GM23338 (cell line): ENCODE data around the gene FCRL1.

ENCODE experiments used
- CTCF ChIP-seq, 2 experiments: fragments of 200-600 bp in 1 of 2; sonication (generic) in 1 of 2; conservative IDR thresholded peaks; 2 replicates each; pipeline versions ENCODE4 v1.5.1 to v1.6.1; 2016 to 2017; ENCODE audit warnings: antibody characterized with exemption in 2 of 2, low read depth in 2 of 2, mild to moderate bottlenecking in 2 of 2, moderate library complexity in 1 of 2
- EZH2 ChIP-seq: fragments of 200-600 bp; sonication (generic); IDR thresholded peaks from one replicate; pipeline ENCODE4 v1.8.0; 2017; ENCODE audit warnings: antibody characterized with exemption, mild to moderate bottlenecking, low read depth; ENCODE audit not compliant: unreplicated experiment
- EZH2phosphoT487 ChIP-seq: fragments of 200-600 bp; sonication (generic); IDR thresholded peaks from one replicate; pipeline ENCODE4 v1.8.1; 2018; ENCODE audit warnings: antibody characterized with exemption; ENCODE audit not compliant: unreplicated experiment
- JUNB ChIP-seq: IDR thresholded peaks from one replicate; pipeline ENCODE4 v1.6.1; 2016; ENCODE audit warnings: antibody characterized with exemption; ENCODE audit not compliant: unreplicated experiment
- NANOG ChIP-seq: IDR thresholded peaks from 2 replicates; pipeline ENCODE4 v1.6.1; 2016; ENCODE audit warnings: antibody characterized with exemption, borderline replicate concordance
- POLR2AphosphoS5 ChIP-seq: IDR thresholded peaks from 2 replicates; pipeline ENCODE4 v1.6.1; 2016; ENCODE audit warnings: antibody characterized with exemption, low read depth
- REST ChIP-seq: IDR thresholded peaks from one replicate; pipeline ENCODE4 v1.6.1; 2018; ENCODE audit warnings: antibody characterized with exemption; ENCODE audit not compliant: unreplicated experiment
- ZNF114 ChIP-seq: fragments of 250-450 bp; sonication (Bioruptor Pico); IDR thresholded peaks from 2 replicates; pipeline ENCODE4 v1.5.0; 2020; ENCODE audit warnings: mild to moderate bottlenecking, moderate library complexity

- TF ChIP-seq NANOG (no peak), EZH2 (no peak), CTCF (conservative IDR thresholded peaks at IDR 0.05; ENCODE audit: low read depth in 2 of 2) (no peak), POLR2AphosphoS5 (no peak), ZNF114 (CRISPR knock-in tag) (no peak), JUNB (no peak), REST (no peak), EZH2phosphoT487 (no peak)
Measured at GRCh38 chr1:157819215-157819614, 705 bp downstream of the FCRL1 start.
